Left cardiac atrium (tissue), 4 donors: ENCODE measurements around the gene GIT1. TPM values are rescaled to one million over a fixed set of nuclear protein-coding genes. Genes with fewer than 3 reads are reported as not detected.

Source experiments
- ATAC-seq, 2 donors: fragments of 200-7000 bp; cut with Tn5 transposase; one replicate each; pipeline ENCODE4 v1.9.1; 2020; ENCODE audit warnings: mild to moderate bottlenecking in 2 of 2, moderate library complexity in 2 of 2
- DNase-seq: peaks from one replicate; pipeline ENCODE4 v3.0.0-alpha.2; 2020
- intact Hi-C, 2 donors: fragments of 100-400 bp; cut with DNase I; formaldehyde crosslinking; loops; one replicate each; pipeline versions ENCODE4 v1.14.1 to v1.15.1; 2022 to 2023
- long read RNA-seq: library from polyadenylated mRNA; unstranded; transcript quantifications from one replicate; pipeline ENCODE4 v2.0.0, GENCODE V29; 2021
- total RNA-seq, 2 donors: library from RNA; stranded (reverse); fragmentation: NEBNext Ultra II Directional; extraction: Animal tissue kit (Norgen Biotek cat#: 25700); gene quantifications; one replicate each; pipeline ENCODE4 v1.2.1, GENCODE V29; 2021
- donor health status: DM: no; HTN: yes; CAD: no.
- donor health status: DM: no; HTN: yes; CAD: no; lungs with severe emphysema.
- donor health status: DM: yes; HTN: yes; CAD: no.
- donor health status: Dilated cardiomyopathy.

GIT1 gene, protein sequence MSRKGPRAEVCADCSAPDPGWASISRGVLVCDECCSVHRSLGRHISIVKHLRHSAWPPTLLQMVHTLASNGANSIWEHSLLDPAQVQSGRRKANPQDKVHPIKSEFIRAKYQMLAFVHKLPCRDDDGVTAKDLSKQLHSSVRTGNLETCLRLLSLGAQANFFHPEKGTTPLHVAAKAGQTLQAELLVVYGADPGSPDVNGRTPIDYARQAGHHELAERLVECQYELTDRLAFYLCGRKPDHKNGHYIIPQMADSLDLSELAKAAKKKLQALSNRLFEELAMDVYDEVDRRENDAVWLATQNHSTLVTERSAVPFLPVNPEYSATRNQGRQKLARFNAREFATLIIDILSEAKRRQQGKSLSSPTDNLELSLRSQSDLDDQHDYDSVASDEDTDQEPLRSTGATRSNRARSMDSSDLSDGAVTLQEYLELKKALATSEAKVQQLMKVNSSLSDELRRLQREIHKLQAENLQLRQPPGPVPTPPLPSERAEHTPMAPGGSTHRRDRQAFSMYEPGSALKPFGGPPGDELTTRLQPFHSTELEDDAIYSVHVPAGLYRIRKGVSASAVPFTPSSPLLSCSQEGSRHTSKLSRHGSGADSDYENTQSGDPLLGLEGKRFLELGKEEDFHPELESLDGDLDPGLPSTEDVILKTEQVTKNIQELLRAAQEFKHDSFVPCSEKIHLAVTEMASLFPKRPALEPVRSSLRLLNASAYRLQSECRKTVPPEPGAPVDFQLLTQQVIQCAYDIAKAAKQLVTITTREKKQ
- total RNA-seq: 10 to 100 TPM; 30.8 to 44.0 TPM
- long read RNA-seq, partial matches to known transcripts: 8 of 14 reads
- long read RNA-seq, other reads (novel, unspliced or antisense): 6 of 14 reads

DNA sequence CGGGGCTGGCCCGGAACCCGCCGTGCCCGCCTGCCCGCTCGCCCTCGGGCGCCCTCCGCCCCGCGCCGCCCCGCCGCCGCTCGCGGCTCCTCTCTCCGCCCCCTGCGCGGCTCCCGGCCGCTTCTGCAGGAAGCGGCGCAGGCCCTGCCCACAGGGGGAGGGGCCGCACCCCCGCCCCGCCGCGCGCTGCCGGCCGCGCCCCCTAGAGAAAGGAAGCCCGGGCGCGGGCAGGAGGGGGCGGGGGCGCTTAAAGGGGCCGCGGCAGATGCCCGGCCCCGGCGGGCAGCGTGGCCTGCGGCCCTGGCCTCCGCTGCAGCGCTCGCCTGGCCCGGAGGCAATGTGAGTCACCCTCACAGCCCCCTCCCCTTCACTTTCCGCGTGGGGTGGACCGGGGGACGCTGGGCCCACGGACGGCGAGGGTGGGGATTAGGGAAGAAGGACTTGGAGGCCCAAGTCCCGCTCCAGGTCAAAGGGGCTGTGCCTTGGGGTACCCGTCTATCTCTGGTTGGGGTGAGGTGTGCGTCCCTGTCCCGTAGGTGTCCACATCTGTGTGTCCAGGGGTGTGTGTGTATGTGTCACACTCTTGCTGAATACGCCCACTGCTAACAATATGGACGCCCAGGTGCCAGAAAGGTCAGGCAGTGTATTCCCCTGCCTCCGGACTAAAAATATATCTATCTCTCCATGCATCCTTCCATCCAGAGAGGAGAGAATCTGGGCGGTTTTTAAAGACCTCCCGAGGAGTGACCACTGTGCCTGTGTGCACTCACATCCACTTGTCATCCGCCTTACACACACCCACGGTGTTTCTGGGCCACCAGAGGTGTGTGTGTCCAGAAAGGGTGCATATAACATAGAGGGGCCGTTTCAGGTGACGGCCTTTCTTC lies at the start of gene GIT1:
TSS of gene GIT1 (minus strand) at position 125 of the 887 bp plus-strand sequence. CDS start 270 bp downstream, outside the sequence.
- intact Hi-C loops: no loop called here
- DNase-seq (peak; percentile 89), ATAC-seq (peak; percentile 69 to 79)

GRCh38 chr17:29633886-29634285 lies 44.4 kb upstream of the GIT1 start:
- no peak for ATAC-seq
- intact Hi-C loops: no loop called here

GRCh38 chr17:29630630-29631193 lies 41.3 kb upstream of the GIT1 start:
- DNase-seq (no peak), ATAC-seq (peak in 1 of 2 donors; percentile 79)
- intact Hi-C loops: no loop called here

More at GRCh38 chr17:29633886-29634285, 44.4 kb upstream of the GIT1 start:
- no peak for DNase-seq

DNA sequence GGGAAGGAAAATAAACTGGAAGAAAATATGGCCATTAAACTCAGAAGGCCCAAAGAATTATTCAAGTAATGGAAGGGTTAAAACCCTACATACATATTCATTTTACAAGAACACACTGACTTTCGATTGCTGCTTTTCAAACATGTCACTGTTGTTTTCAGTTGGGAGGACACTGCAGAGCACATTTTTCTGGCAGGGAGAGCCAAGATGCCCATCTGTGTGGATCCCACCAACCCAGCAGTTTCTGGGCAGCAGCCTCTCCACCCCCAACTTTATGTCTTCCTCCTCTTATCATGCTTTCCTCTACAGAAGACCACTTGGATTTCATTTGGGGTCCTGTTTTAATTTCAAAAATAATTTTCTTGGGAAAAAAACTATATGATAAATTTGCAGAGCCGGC lies 40.4 kb upstream of the GIT1 start:
- intact Hi-C loops: no loop called here
- ATAC-seq: no peak
- no peak for DNase-seq

GRCh38 chr17:29628644-29629043 lies 39.2 kb upstream of the GIT1 start:
- no peak for DNase-seq
- intact Hi-C loops: no loop called here
- ATAC-seq: peak in 1 of 2 donors; percentile 19

GRCh38 chr17:29627951-29628350 lies 38.5 kb upstream of the GIT1 start:
- ATAC-seq: no peak
- intact Hi-C loops: no loop called here

GRCh38 chr17:29625037-29625750 lies 35.7 kb upstream of the GIT1 start:
- intact Hi-C loops: no loop called here
- ATAC-seq: peak; percentile 39 to 50
- DNase-seq: peak; percentile 48

More at GRCh38 chr17:29627951-29628350, 38.5 kb upstream of the GIT1 start:
- DNase-seq: no peak

GRCh38 chr17:29624586-29624985 lies 35.1 kb upstream of the GIT1 start:
- ATAC-seq: no peak
- no peak for DNase-seq
- intact Hi-C loops: no loop called here

GRCh38 chr17:29623283-29623647 lies 33.8 kb upstream of the GIT1 start:
- intact Hi-C loops: no loop called here
- ATAC-seq: no peak
- DNase-seq: no peak

- intact Hi-C loops: no loop called here
- peak; percentile 70 to 75 for ATAC-seq
- DNase-seq: peak; percentile 72
Observed at GRCh38 chr17:29622337-29623282, 33.2 kb upstream of the GIT1 start, which contains the start of gene CORO6. Gene CORO6, minus strand, starts transcription at chr17:29622912. Its CDS starts 1,491 bp downstream, at chr17:29621421.

DNA sequence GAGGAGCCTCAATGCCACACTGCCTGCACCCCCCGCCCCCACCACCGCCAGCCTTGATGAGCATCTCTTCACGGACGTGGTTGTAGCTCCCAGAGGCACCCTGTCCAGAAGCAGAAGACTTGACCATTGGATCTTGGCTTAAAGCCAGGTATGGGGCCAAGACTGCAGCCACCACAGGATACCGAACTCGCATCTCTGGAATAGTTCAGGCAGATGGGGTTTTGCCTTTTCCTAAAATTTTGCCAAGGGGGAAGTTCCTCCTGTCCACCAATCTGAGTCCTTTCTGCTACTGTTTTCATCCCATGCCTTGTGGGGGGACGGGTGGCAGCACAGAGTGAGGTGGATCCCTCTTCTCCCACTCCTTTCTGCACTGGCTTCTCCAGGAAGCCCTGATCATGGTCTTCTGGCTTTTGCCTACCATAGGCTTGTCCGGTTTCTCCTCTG lies 32.3 kb upstream of the GIT1 start:
- DNase-seq (no peak), ATAC-seq (no peak)
- intact Hi-C loops: no loop called here

DNA sequence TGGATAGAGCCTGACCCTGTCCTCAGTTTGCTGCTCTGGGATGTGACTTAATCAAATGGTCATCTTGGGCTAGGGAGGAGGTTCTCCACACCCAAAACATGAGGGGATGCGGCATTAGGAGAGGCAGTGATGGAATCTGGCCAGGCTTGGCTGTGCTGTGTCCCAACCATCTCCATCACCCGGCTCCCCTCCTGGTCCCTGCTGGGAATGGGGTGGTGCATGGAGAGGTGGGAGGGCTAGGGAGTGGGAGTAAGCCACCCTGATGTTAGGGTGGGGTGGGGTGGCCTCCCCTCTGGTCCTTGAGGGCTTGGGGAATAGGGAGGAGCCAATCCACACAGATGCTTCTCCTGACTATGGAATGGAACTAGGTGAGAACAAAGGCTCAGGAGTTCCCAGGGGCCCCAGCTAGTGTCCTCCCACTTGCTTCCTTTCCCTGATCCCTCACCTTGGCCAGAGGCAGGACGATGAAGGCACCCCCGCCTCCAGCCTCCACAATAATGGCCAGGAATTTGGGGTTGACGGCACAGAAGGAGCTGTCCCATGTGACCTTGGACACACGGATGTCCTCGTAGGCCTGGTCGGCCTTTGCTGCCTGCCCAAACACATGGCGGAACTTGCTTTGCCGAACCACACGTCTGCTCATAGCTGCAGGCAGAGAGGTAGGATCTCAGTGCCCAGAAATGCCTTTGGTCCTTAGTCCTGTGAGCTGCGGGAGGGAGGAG lies 31.5 kb upstream of the GIT1 start:
- DNase-seq: no peak
- no peak for ATAC-seq
- intact Hi-C loops: no loop called here

- ATAC-seq (no peak), DNase-seq (no peak)
- intact Hi-C loops: no loop called here
Observed at GRCh38 chr17:29620271-29620670, 30.8 kb upstream of the GIT1 start.

DNA sequence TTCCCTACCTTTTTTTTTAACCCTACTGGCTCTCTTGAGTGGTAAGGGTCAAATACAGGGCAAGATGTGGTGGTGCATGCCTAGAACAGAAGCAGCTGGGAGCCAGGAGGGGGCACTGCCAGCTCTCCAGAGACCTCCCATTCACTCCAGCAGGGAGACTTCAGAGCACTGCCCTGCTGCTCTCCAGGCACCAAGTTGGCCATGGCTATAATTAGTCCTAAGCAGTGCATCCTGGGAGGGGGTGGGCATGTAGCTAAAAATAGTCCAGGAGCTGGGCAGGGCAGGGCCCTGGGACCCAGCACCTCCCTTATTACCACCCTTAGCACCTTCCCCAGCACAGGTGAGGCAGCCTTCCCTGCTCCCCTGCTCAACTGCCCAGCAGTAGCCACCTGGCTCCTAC lies 29.8 kb upstream of the GIT1 start:
- intact Hi-C loops: loop anchor here in 1 of 2 donors (10.0 kb wide), 1 partner anchor 306 kb away; no protein-coding TSS in a partner anchor
- ATAC-seq: peak; percentile 14 to 34
- peak; percentile 46 for DNase-seq

- ATAC-seq (no peak), DNase-seq (no peak)
- intact Hi-C loops: loop anchor here in 1 of 2 donors (10.0 kb wide), 1 partner anchor 306 kb away; no protein-coding TSS in a partner anchor
Observed at GRCh38 chr17:29618272-29619065, 29.0 kb upstream of the GIT1 start.
